ENCODE data around the gene ASAP2. TPM values are rescaled to one million over a fixed set of nuclear protein-coding genes. Genes with fewer than 3 reads are reported as not detected.

Gene ASAP2
- total RNA-seq, 1 experiment from 2014 or later = 12.6 TPM

GRCh38 chr2:9258501-9258900 lies 51.9 kb downstream of the ASAP2 start:
- H3K36me3 Mint-ChIP-seq (ENCODE audit: insufficient read depth in 1 of 3, low read depth in 3 of 3) = 0 out of 7 replicates have a peak, but pooled peaks cover 0 to 2% (median 0%) of the 10 kb centered on the region in 3 experiments
- DNase-seq = no peak
- Histone ChIP-seq H2BK12ac (ENCODE audit: insufficient read length, low read depth, low read length) (no peak overlapping the region), H4K20me1 (ENCODE audit: control insufficient read depth, insufficient read depth, insufficient read length) (no peaks in the 10 kb centered on the region), H2BK15ac (ENCODE audit: low read depth, low read length) (no peak overlapping the region), H3K4me2 (ENCODE audit: insufficient read depth, insufficient read length, low read length) (no peak overlapping the region), H3K23ac (ENCODE audit: insufficient read length, low read depth, low read length) (no peak overlapping the region), H2AK5ac (ENCODE audit: insufficient read length, low read length) (no peak overlapping the region), H3K27me3 (ENCODE audit: insufficient read depth, low read length) (no peaks in the 10 kb centered on the region), H3K27ac (ENCODE audit: insufficient read length, low read depth, low read length) (no peak overlapping the region), H3K9ac (ENCODE audit: extremely low read depth, insufficient read length, low read length) (no peak overlapping the region), H3K4ac (ENCODE audit: low read depth, low read length) (no peak overlapping the region), H4K91ac (ENCODE audit: insufficient read length, low read depth, low read length) (no peak overlapping the region), H3K23me2 (ENCODE audit: insufficient read length, low read depth, low read length, poor library complexity, severe bottlenecking) (no peaks in the 10 kb centered on the region), H3T11ph (ENCODE audit: low read length) (no peak overlapping the region), H4K8ac (replicated peaks; ENCODE audit: insufficient read length, low read depth, low read length) (no peak overlapping the region), H2BK20ac (ENCODE audit: low read depth, low read length, poor library complexity, severe bottlenecking) (no peak overlapping the region), H3K14ac (ENCODE audit: insufficient read depth, low read length) (no peak overlapping the region), H2AFZ (ENCODE audit: low read length) (no peak overlapping the region), H3K9me3 (ENCODE audit: control insufficient read depth, low read depth, low read length) (no peaks in the 10 kb centered on the region), H3K79me1 (ENCODE audit: insufficient read depth, low read depth, low read length, poor library complexity, severe bottlenecking) (no peaks in the 10 kb centered on the region), H3K56ac (ENCODE audit: insufficient read length, low read depth, low read length) (no peak overlapping the region), H4K5ac (ENCODE audit: insufficient read length, low read depth, low read length) (no peak overlapping the region), H3K18ac (ENCODE audit: insufficient read length, low read depth, low read length) (no peak overlapping the region), H3K79me2 (ENCODE audit: insufficient read depth, low read length) (no peaks in the 10 kb centered on the region), H2BK120ac (ENCODE audit: low read depth, low read length, poor library complexity, severe bottlenecking) (no peak overlapping the region), H2BK5ac (ENCODE audit: insufficient read length, low read length) (no peak overlapping the region), H3K4me1 (ENCODE audit: insufficient read depth, low read length) (no peaks in the 10 kb centered on the region)
- peak overlapping the region in 2 of 3 experiments; percentile 18 to 84; a peak in 3 of 7 replicates for H3K27ac Mint-ChIP-seq
- peaks cover 1% of the 10 kb centered on the region; the same call in 1 of the 2 replicates for H3K27me3 Mint-ChIP-seq (ENCODE audit: low read depth)
- H3K9me3 Mint-ChIP-seq = no peaks in the 10 kb centered on the region
- peaks cover 57 to 65% of the 10 kb centered on the region in 2 experiments for H3K4me1 Mint-ChIP-seq
- TF ChIP-seq CTCF (conservative IDR thresholded peaks at IDR 0.05) = no peak
- no peak overlapping the region for H3K4me3 Mint-ChIP-seq
- no CpG with 5 or more reads among the region's 7 CpGs for WGBS (ENCODE audit: extremely low coverage, insufficient read length, low lambda C conversion rate)

Data from H9 (cell line).